Retinal pigment epithelial cell (primary cell): Measurements from ENCODE around the gene IGF2R.
"Not testable (repeated sequence)": the region's sequence is repeated elsewhere in the genome, so short reads cannot be mapped to it uniquely, and the experiment has no call there.

Source experiments
- DNase-seq: peaks from one replicate; pipeline ENCODE4 v3.0.0-alpha.2; 2010; ENCODE audit warnings: low read depth
- H3K4me3 ChIP-seq: 2 replicates; pipeline ENCODE4 v1.5.1; 2011; ENCODE audit warnings: mild to moderate bottlenecking, low read length, control low read depth, moderate library complexity
- TF ChIP-seq, protein P1 (sequence below): conservative IDR thresholded peaks from 2 replicates; pipeline ENCODE4 v1.5.1; 2011; ENCODE audit warnings: low read depth, low read length, control low read depth, inconsistent platforms

The IGF2R gene

GRCh38 chr6:160137130-160137988, 168.5 kb downstream of the IGF2R start:
- TF ChIP-seq, protein P1, sequence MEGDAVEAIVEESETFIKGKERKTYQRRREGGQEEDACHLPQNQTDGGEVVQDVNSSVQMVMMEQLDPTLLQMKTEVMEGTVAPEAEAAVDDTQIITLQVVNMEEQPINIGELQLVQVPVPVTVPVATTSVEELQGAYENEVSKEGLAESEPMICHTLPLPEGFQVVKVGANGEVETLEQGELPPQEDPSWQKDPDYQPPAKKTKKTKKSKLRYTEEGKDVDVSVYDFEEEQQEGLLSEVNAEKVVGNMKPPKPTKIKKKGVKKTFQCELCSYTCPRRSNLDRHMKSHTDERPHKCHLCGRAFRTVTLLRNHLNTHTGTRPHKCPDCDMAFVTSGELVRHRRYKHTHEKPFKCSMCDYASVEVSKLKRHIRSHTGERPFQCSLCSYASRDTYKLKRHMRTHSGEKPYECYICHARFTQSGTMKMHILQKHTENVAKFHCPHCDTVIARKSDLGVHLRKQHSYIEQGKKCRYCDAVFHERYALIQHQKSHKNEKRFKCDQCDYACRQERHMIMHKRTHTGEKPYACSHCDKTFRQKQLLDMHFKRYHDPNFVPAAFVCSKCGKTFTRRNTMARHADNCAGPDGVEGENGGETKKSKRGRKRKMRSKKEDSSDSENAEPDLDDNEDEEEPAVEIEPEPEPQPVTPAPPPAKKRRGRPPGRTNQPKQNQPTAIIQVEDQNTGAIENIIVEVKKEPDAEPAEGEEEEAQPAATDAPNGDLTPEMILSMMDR, result no peak
- no peak for DNase-seq
- H3K4me3 ChIP-seq, result no peak overlapping the region

DNA sequence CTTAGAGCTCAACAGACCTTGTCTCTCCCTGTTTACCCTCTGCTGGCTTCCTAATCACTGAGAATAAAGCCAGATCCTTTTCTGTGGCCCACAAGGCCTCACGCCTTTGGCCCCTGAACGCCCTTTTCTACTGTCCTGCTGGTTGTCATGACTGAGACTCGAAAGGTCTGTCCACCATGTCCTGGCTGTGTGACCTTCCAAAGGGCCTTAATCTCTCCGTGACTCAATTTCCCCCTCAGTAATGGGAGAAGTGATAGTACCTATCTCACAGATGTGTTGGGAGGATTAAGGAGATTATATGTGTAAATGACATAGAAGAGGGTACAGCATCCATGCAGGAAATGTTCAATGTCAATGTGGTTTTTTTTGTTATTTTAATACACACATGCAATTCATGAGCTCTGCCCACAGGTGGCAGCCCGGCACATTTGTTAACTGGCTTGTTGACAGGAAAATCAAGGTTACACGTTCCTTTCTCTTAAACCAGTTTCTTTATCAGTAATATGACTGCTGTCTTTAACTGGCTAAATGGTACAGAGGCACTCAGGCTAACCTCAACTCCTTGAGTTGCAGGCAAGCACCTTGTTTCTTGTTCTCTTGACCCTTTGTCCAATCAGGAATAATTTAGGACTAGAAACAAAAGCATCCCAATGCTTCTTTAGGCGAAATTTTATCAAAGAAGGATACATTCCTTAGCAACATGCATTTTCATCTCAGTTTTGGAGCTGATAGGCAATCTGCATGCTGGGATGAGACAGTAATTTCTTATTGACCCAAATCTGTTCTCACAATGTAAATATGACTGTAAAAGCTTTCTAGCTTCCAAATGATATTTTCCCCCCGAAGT, 169.3 kb downstream of the IGF2R start:
- no peak overlapping the region for H3K4me3 ChIP-seq
- TF ChIP-seq, protein P1, result peak; percentile 80
- DNase-seq, result peak; percentile 10

GRCh38 chr6:160138839-160139419, 170.0 kb downstream of the IGF2R start:
- no peak overlapping the region for H3K4me3 ChIP-seq
- TF ChIP-seq, protein P1, result no peak
- DNase-seq, result no peak

DNA sequence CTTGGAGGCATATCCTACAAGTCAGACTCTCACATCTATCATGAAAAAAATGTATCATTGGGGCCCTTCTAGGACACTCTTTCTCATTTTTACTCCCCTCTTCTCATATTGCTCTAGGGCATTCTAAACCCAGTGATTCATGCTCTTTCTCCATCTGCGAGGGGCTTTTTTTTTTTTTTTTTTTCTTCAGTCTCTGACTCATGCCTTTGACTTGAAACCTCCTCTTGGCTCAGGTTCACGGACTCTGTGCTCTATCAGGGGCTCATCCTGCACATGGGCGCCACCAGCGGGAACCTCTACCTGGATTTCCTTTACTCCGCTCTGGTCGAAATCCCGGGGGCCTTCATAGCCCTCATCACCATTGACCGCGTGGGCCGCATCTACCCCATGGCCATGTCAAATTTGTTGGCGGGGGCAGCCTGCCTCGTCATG, 170.6 kb downstream of the IGF2R start:
- TF ChIP-seq, protein P1, result no peak
- H3K4me3 ChIP-seq, result no peak overlapping the region
- peak; percentile 26 for DNase-seq

- not testable (repeated sequence) for H3K4me3 ChIP-seq, DNase-seq
Observed at GRCh38 chr6:160140493-160140892, 171.6 kb downstream of the IGF2R start.

GRCh38 chr6:160141001-160141726, 172.3 kb downstream of the IGF2R start:
- peak; percentile 15 for DNase-seq
- TF ChIP-seq, protein P1, result no peak
- no peak overlapping the region for H3K4me3 ChIP-seq
